Heart right ventricle (tissue), 16 donors: Measurements from ENCODE around the gene BAIAP3. TPM values are rescaled to one million over a fixed set of nuclear protein-coding genes. Genes with fewer than 3 reads are reported as not detected.
A peak's percentile ranks its signal among the peaks of the same experiment; 100 is the strongest.

Experiments
- ATAC-seq, 8 donors: fragments of 200-7000 bp; cut with Tn5 transposase; one replicate each; pipeline ENCODE4 v1.9.1; 2020; ENCODE audit warnings: mild to moderate bottlenecking in 8 of 8, moderate library complexity in 8 of 8, moderate number of reproducible peaks in 1 of 8
- DNase-seq, 2 donors: peaks; one replicate each; pipeline ENCODE4 v3.0.0-alpha.2; 2020
- H3K27ac ChIP-seq, 10 donors: fragments of 200-600 bp; sonication (generic) in 2 of 10; one replicate each; pipeline versions ENCODE4 v1.5.0 to v1.8.0; 2020 to 2022; ENCODE audit warnings: mild to moderate bottlenecking in 3 of 10
- H3K27me3 ChIP-seq, 7 donors: fragments of 200-600 bp; one replicate each; pipeline ENCODE4 v1.8.0; 2021 to 2022; ENCODE audit warnings: mild to moderate bottlenecking in 2 of 7
- H3K36me3 ChIP-seq, 9 donors: fragments of 200-600 bp; sonication (generic) in 1 of 9; one replicate each; pipeline versions ENCODE4 v1.5.0 to v1.8.0; 2020 to 2022; ENCODE audit warnings: mild to moderate bottlenecking in 2 of 9
- H3K4me1 ChIP-seq, 9 donors: fragments of 200-600 bp; sonication (generic) in 1 of 9; one replicate each; pipeline versions ENCODE4 v1.5.0 to v1.8.0; 2020 to 2022; ENCODE audit warnings: mild to moderate bottlenecking in 4 of 9
- H3K4me3 ChIP-seq, 10 donors: fragments of 200-600 bp; sonication (generic) in 2 of 10; one replicate each; pipeline versions ENCODE4 v1.5.0 to v1.8.0; 2020 to 2022; ENCODE audit warnings: mild to moderate bottlenecking in 7 of 10, moderate library complexity in 2 of 10
- H3K9me3 ChIP-seq, 11 donors: fragments of 200-600 bp in 10 of 11; sonication (generic) in 2 of 11; one replicate each; pipeline versions ENCODE4 v1.5.0 to v1.8.0; 2013 to 2022; ENCODE audit warnings: mild to moderate bottlenecking in 2 of 11, control low read depth in 1 of 11, moderate library complexity in 1 of 11
- WGBS, 2 donors: extraction: QIAGEN DNeasy Blood & Tissue Kit; methylation state at CpG; one replicate each; pipeline ENCODE4 v1.1.7; 2013; ENCODE audit warnings: inconsistent platforms in 1 of 2; 5-methylcytosine and 5-hydroxymethylcytosine counted together
- intact Hi-C, 10 donors: fragments of 100-400 bp; cut with DNase I; formaldehyde crosslinking; loops; one replicate each; pipeline versions ENCODE4 v1.11.1 to v1.14.2; 2022
- polyA plus RNA-seq, 2 donors: library from polyadenylated mRNA; stranded (reverse); fragments of 200-250 nt; gene quantifications; one replicate each; pipeline ENCODE4 v1.2.3, GENCODE V29; 2013
- total RNA-seq, 10 donors: library from RNA; stranded (reverse); fragmentation: NEBNext Ultra II Directional in 3 of 10; extraction: Animal tissue kit (Norgen Biotek cat#: 25700) in 3 of 10; gene quantifications; one replicate each; pipeline versions ENCODE4 v1.2.1 to v1.2.4, GENCODE V29; 2021 to 2023
- TF ChIP-seq, protein P1 (sequence below), 9 donors: fragments of 200-600 bp; sonication (generic) in 2 of 9; IDR thresholded peaks; one replicate each; pipeline versions ENCODE4 v1.5.0 to v1.8.0; 2021 to 2022; ENCODE audit warnings: antibody characterized with exemption in 9 of 9, mild to moderate bottlenecking in 5 of 9, moderate library complexity in 1 of 9
- donor health status: Arrhythmogenic right ventricular cardiomyopathy.
- donor health status: ischemic (EF 13 %, LVEDD 7.1; RV severe dilation, severe dysfunction).
- donor health status: healthy with polysubstance abuse.
- donor health status: DM: no; HTN: yes; CAD: no.
- donor health status: DM: no; HTN: no; CAD: no.
- donor health status: ischemic (EF 25% LVEDD 6.9; RV normal size, moderate dysfunction).
- donor health status: ischemic (EF 25% LVEDD 5.7; RV mildly dilated, moderate dysfunction).
- donor health status: healthy.
- donor health status: DM: yes; HTN: yes; CAD: no.
- donor health status: Ischemic cardiomyopathy.
- donor health status: ischemic (EF 35%, LVEDD 5.7; RV mildly dilated, moderate dysfunction).
- donor health status: nonischemic (EF 11% LVEDD 7.7; RV severe dilation, severe dysfunction).
- donor health status: DM: yes; HTN: yes; CAD: no.
- donor health status: PGD.
- donor health status: ischemic (EF 29% LVEDD 5.4; RV normal size, mild dysfunction).
- donor health status: nonischemic (EF 23%, LVEDD 6.1; RV moderate dilation, normal function).

BAIAP3 gene
- total and polyA plus RNA-seq, 12 donors = 0.37 to 6.8 (median 2.0) TPM

DNA sequence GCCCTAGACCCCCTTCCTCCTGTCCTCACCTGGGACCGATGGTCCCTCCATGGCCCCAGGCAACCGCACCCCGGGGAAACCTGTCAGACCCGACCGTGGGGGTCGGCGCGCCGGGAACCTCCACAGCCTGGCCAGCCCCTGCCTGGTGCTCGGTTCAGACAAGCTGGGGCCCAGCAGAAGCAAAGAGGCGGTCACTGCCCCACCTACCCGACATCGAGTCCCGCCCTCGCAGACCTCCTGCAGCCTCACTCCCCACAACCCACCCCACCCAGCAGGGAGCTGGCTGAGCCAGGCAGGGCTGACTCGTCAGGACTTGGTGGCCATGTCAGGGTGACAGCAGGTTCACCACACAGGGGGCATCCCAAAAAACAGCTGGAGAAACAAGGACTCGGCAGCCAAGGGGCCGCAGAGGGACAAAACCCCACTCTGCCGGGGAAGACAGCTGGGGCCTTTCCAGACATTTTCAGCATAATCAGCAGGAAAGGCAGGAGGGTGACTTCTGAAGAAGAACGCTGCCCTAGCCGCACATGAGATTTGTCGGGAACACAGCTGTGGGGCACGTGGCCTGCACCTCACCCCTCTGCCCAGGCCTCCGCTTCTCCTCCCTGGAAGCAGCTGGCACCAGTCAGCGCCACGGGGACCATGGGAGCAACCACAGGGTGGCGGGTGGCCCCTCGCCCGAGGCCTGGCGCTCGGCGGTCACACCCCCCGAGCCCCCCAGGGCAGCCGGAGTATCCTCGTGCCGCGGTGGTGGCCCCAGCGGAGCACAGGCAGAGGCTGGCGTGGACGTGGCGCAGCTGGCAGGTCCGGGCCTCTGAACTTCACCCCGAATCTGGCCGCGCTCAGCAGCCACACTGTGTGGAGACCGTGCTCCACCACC lies 41.2 kb downstream of the BAIAP3 start:
- TF ChIP-seq, protein P1, sequence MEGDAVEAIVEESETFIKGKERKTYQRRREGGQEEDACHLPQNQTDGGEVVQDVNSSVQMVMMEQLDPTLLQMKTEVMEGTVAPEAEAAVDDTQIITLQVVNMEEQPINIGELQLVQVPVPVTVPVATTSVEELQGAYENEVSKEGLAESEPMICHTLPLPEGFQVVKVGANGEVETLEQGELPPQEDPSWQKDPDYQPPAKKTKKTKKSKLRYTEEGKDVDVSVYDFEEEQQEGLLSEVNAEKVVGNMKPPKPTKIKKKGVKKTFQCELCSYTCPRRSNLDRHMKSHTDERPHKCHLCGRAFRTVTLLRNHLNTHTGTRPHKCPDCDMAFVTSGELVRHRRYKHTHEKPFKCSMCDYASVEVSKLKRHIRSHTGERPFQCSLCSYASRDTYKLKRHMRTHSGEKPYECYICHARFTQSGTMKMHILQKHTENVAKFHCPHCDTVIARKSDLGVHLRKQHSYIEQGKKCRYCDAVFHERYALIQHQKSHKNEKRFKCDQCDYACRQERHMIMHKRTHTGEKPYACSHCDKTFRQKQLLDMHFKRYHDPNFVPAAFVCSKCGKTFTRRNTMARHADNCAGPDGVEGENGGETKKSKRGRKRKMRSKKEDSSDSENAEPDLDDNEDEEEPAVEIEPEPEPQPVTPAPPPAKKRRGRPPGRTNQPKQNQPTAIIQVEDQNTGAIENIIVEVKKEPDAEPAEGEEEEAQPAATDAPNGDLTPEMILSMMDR (IDR thresholded peaks at IDR 0.05) = no peak
- no peaks in the 10 kb centered on the region for H3K9me3 ChIP-seq
- 93 to 95% methylated on average over 45 to 46 of the region's 46 CpGs for WGBS, 2 donors
- peaks cover 0 to 36% (median 3%) of the 10 kb centered on the region in 9 donors for H3K36me3 ChIP-seq
- ATAC-seq (no peak), DNase-seq (no peak)
- intact Hi-C loops = no loop called here
- no peak overlapping the region for H3K27ac ChIP-seq
- H3K27me3 ChIP-seq = no peaks in the 10 kb centered on the region
- H3K4me3 ChIP-seq = no peak overlapping the region
- H3K4me1 ChIP-seq = peaks cover 7 to 22% (median 17%) of the 10 kb centered on the region in 9 donors

DNA sequence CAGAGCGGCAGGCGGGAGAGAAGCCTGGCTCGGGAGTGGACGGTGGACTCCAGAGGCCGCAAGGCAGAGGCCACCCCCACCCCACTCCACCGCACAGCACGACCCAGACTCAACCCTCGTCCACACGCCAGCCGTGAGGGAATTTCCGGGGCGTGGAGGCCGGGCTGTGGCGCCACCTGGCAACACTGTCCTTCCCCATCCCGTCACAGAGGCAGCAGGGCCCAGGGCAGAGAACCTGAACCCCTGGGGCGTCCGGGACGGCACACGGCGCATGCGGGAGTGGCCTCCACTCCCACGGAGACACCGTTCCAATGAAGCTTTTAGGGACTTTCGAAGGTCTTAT lies 41.8 kb downstream of the BAIAP3 start:
- ATAC-seq (no peak), DNase-seq (no peak)
- H3K27ac ChIP-seq = no peak overlapping the region
- H3K4me1 ChIP-seq = peaks cover 7 to 26% (median 17%) of the 10 kb centered on the region in 9 donors
- TF ChIP-seq, protein P1 (IDR thresholded peaks at IDR 0.05) = no peak
- WGBS, 2 donors = 90 to 93% methylated on average over 24 of the region's 24 CpGs
- H3K4me3 ChIP-seq = no peak overlapping the region
- peaks cover 0 to 29% (median 0%) of the 10 kb centered on the region in 9 donors for H3K36me3 ChIP-seq
- H3K9me3 ChIP-seq = no peaks in the 10 kb centered on the region
- H3K27me3 ChIP-seq = no peaks in the 10 kb centered on the region
- intact Hi-C loops = no loop called here

- intact Hi-C loops = no loop called here
- H3K4me3 ChIP-seq = no peak overlapping the region
- no peak for DNase-seq
- peaks cover 7 to 26% (median 17%) of the 10 kb centered on the region in 9 donors for H3K4me1 ChIP-seq
- H3K27ac ChIP-seq = no peak overlapping the region
- WGBS, 2 donors = 89 to 93% methylated on average over 18 to 19 of the region's 19 CpGs
- TF ChIP-seq, protein P1 (IDR thresholded peaks at IDR 0.05) = no peak
- H3K27me3 ChIP-seq = no peaks in the 10 kb centered on the region
- peaks cover 0 to 29% (median 0%) of the 10 kb centered on the region in 9 donors for H3K36me3 ChIP-seq
- no peak for ATAC-seq
- no peaks in the 10 kb centered on the region for H3K9me3 ChIP-seq
These were observed 42.4 kb downstream of the BAIAP3 start for GRCh38 chr16:1375741-1376410.

- H3K4me3 ChIP-seq = no peak overlapping the region
- peak overlapping the region in 1 of 10 donors; percentile 91 for H3K27ac ChIP-seq
- intact Hi-C loops = no loop called here
These were observed 44.1 kb downstream of the BAIAP3 start for GRCh38 chr16:1377406-1378010.

More at GRCh38 chr16:1377406-1378010, 44.1 kb downstream of the BAIAP3 start:
- 89 to 91% methylated on average over 10 of the region's 10 CpGs for WGBS, 2 donors
- TF ChIP-seq, protein P1 (IDR thresholded peaks at IDR 0.05) = no peak
- Histone ChIP-seq H3K9me3 (no peaks in the 10 kb centered on the region), H3K36me3 (peaks cover 0 to 41% (median 9%) of the 10 kb centered on the region in 9 donors), H3K27me3 (no peaks in the 10 kb centered on the region), H3K4me1 (peaks cover 7 to 26% (median 17%) of the 10 kb centered on the region in 9 donors)
- ATAC-seq (no peak), DNase-seq (no peak)
